Astrocyte of the spinal cord (primary cell): ENCODE results near the gene MOB4.
"Not testable (repeated sequence)": the region's sequence is repeated elsewhere in the genome, so short reads cannot be mapped to it uniquely, and the experiment has no call there.

Experiments used
- DNase-seq: peaks from one replicate; pipeline ENCODE4 v3.0.0; 2011; ENCODE audit warnings: low read depth, low spot score
- H3K4me3 ChIP-seq: 2 replicates; pipeline ENCODE4 v1.5.1; 2011; ENCODE audit warnings: low read depth, mild to moderate bottlenecking, low read length, moderate library complexity
- CTCF ChIP-seq: IDR thresholded peaks from 2 replicates; pipeline ENCODE4 v1.5.1; 2012; ENCODE audit warnings: low read depth, mild to moderate bottlenecking, low read length, inconsistent platforms
- in situ Hi-C: cut with HindIII; loops from 2 replicates; pipeline ENCODE4 v1.10.0; 2017; ENCODE audit warnings: low sequenced_read_pairs

The MOB4 gene

GRCh38 chr2:197577446-197577845, 61.6 kb downstream of the MOB4 start:
- DNase-seq = no peak
- H3K4me3 ChIP-seq = no peak overlapping the region
- TF ChIP-seq CTCF = no peak
- in situ Hi-C loops = no loop called here

- H3K4me3 ChIP-seq, in situ Hi-C loops, DNase-seq: not testable (repeated sequence)
Observed at GRCh38 chr2:197578294-197578693, 62.4 kb downstream of the MOB4 start.

- DNase-seq, H3K4me3 ChIP-seq, in situ Hi-C loops: not testable (repeated sequence)
Observed at GRCh38 chr2:197580166-197580565, 64.3 kb downstream of the MOB4 start.

- H3K4me3 ChIP-seq, in situ Hi-C loops, DNase-seq: not testable (repeated sequence)
Observed at GRCh38 chr2:197587255-197587654, 71.4 kb downstream of the MOB4 start.

- H3K4me3 ChIP-seq = no peak overlapping the region
- in situ Hi-C loops = no loop called here
- TF ChIP-seq CTCF = no peak
- DNase-seq = no peak
Observed at GRCh38 chr2:197591339-197592072, 75.6 kb downstream of the MOB4 start.

- no peak overlapping the region for H3K4me3 ChIP-seq
- in situ Hi-C loops = no loop called here
- no peak for TF ChIP-seq CTCF
- no peak for DNase-seq
Observed at GRCh38 chr2:197596766-197597165, 80.9 kb downstream of the MOB4 start.

- in situ Hi-C loops = no loop called here
- no peak for DNase-seq
- H3K4me3 ChIP-seq = no peak overlapping the region
- TF ChIP-seq CTCF = no peak
Observed at GRCh38 chr2:197597166-197597565, 81.3 kb downstream of the MOB4 start.

- H3K4me3 ChIP-seq = no peak overlapping the region
- no peak for TF ChIP-seq CTCF
- no peak for DNase-seq
- in situ Hi-C loops = no loop called here
Observed at GRCh38 chr2:197598450-197598849, 82.6 kb downstream of the MOB4 start.
